ENCODE data around the gene SLC39A11. TPM values are rescaled to one million over a fixed set of nuclear protein-coding genes. Genes with fewer than 3 reads are reported as not detected.

Gene SLC39A11
- total and polyA plus RNA-seq, 8 donors: 5.2 to 62.0 (median 12.9) TPM

DNA sequence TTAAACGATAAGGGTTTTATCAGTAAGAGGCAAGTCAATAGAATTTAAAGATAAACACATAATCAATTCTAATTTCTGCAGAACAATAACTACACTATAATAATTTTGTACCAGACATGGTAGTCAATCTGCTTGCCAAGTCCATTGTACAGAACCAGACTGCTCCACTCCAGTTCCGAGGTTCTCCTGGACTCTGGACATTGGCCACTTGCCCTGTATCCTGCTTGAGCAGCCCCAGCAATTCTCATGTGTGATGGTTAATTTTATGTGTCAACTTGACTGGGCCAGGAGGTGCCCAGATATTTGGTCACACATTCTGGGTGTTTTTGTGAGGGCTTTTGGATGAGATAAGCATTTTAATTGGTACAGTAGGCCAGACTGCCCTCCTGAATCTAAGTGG, 384.6 kb downstream of the SLC39A11 start:
- DNase-seq: no peak
- H3K36me3 ChIP-seq: peaks cover 0 to 16% (median 2%) of the 10 kb centered on the region in 4 donors
- no peak overlapping the region for H3K27ac ChIP-seq
- intact Hi-C loops (cut with DNase I; ENCODE audit: low total_unique reads): no loop called here
- peaks cover 0 to 21% (median 7%) of the 10 kb centered on the region in 4 donors for H3K9me3 ChIP-seq
- WGBS, 5 donors: 31 to 67% (median 53%) methylated on average over 2 of the region's 2 CpGs
- H3K27me3 ChIP-seq: no peaks in the 10 kb centered on the region
- no peaks in the 10 kb centered on the region for H3K4me1 ChIP-seq
- no peak overlapping the region for H3K4me3 ChIP-seq
- TF ChIP-seq POLR2AphosphoS5 (IDR thresholded peaks at IDR 0.05) (no peak), POLR2A (IDR thresholded peaks at IDR 0.05) (no peak), CTCF (IDR thresholded peaks at IDR 0.05) (no peak), EP300 (IDR thresholded peaks at IDR 0.05) (no peak)

GRCh38 chr17:72706396-72706981, 386.0 kb downstream of the SLC39A11 start:
- DNase-seq: peak in 1 of 2 donors; percentile 33
- H3K27ac ChIP-seq: peak overlapping the region in 1 of 5 donors; percentile 30
- no peak for TF ChIP-seq POLR2A (IDR thresholded peaks at IDR 0.05)
- TF ChIP-seq POLR2AphosphoS5 (IDR thresholded peaks at IDR 0.05): no peak
- TF ChIP-seq EP300 (IDR thresholded peaks at IDR 0.05): no peak
- TF ChIP-seq CTCF (IDR thresholded peaks at IDR 0.05): no peak
- WGBS, 5 donors: 69 to 79% (median 73%) methylated on average over 3 of the region's 3 CpGs
- intact Hi-C loops (cut with DNase I; ENCODE audit: low total_unique reads): no loop called here
- H3K4me3 ChIP-seq: no peak overlapping the region
- peaks cover 0 to 6% (median 2%) of the 10 kb centered on the region in 4 donors for H3K36me3 ChIP-seq
- no peaks in the 10 kb centered on the region for H3K4me1 ChIP-seq
- no peaks in the 10 kb centered on the region for H3K27me3 ChIP-seq
- peaks cover 0 to 19% (median 7%) of the 10 kb centered on the region in 4 donors for H3K9me3 ChIP-seq

DNA sequence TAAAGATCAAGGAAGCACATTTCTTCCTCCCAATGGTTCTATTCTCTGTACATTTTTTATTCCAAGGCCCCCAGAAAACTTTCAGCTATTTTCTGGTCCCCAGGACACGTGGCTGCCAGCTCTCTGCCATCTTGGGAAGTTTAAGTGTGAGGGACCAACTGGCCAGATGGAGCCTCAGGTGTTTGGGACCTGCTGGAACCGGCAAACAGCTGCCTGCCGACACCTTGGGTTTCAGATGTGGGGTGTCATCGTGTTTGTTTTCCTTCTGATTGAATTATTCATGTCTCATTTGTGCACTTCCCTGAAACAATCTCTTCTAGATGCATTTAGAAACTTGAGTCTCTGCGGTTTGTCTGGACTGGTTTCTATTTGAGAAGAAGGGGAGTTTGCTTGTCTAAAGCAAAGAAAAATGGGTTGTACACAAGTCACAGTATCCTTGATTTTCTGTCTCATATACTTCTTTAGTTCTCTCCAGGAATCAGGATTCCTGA, 386.5 kb downstream of the SLC39A11 start:
- Histone ChIP-seq H3K9me3 (peaks cover 0 to 14% (median 2%) of the 10 kb centered on the region in 4 donors), H3K4me1 (no peaks in the 10 kb centered on the region), H3K36me3 (peaks cover 0 to under 1% (median under 1%) of the 10 kb centered on the region in 4 donors), H3K4me3 (no peak overlapping the region), H3K27ac (peak overlapping the region in 1 of 5 donors; percentile 30), H3K27me3 (no peaks in the 10 kb centered on the region)
- TF ChIP-seq POLR2A (IDR thresholded peaks at IDR 0.05) (no peak), CTCF (IDR thresholded peaks at IDR 0.05) (no peak), EP300 (IDR thresholded peaks at IDR 0.05) (no peak), POLR2AphosphoS5 (IDR thresholded peaks at IDR 0.05) (no peak)
- no peak for DNase-seq
- intact Hi-C loops (cut with DNase I; ENCODE audit: low total_unique reads): no loop called here
- WGBS, 5 donors: 64 to 78% (median 71%) methylated on average over 5 of the region's 5 CpGs

GRCh38 chr17:72702998-72703397, 389.5 kb downstream of the SLC39A11 start:
- peaks cover 0 to 4% (median 0%) of the 10 kb centered on the region in 4 donors for H3K9me3 ChIP-seq
- no peak for DNase-seq
- 83 to 85% (median 84%) methylated on average over 4 of the region's 4 CpGs for WGBS, 5 donors
- H3K4me3 ChIP-seq: no peak overlapping the region
- no peaks in the 10 kb centered on the region for H3K36me3 ChIP-seq
- H3K27me3 ChIP-seq: no peaks in the 10 kb centered on the region
- H3K4me1 ChIP-seq: no peaks in the 10 kb centered on the region
- intact Hi-C loops (cut with DNase I; ENCODE audit: low total_unique reads): no loop called here
- no peak for TF ChIP-seq CTCF (IDR thresholded peaks at IDR 0.05)
- no peak for TF ChIP-seq POLR2AphosphoS5 (IDR thresholded peaks at IDR 0.05)
- TF ChIP-seq EP300 (IDR thresholded peaks at IDR 0.05): no peak
- no peak for TF ChIP-seq POLR2A (IDR thresholded peaks at IDR 0.05)
- H3K27ac ChIP-seq: no peak overlapping the region
